Pancreas (tissue), 10 donors: Measurements from ENCODE around the gene YAF2. TPM values are rescaled to one million over a fixed set of nuclear protein-coding genes. Genes with fewer than 3 reads are reported as not detected.

Source experiments
- ATAC-seq, 4 donors: fragments of 200-7000 bp; cut with Tn5 transposase; one replicate each; pipeline versions ENCODE4 v1.8.0 to v1.9.1; 2020; ENCODE audit warnings: mild to moderate bottlenecking in 4 of 4, moderate library complexity in 4 of 4
- DNase-seq, 6 donors: peaks; one replicate each; pipeline ENCODE4 v3.0.0-alpha.2; 2020
- FAIRE-seq: peaks from 2 replicates; lab custom pipeline; 2012; peaks lifted over from hg19 to GRCh38; lab: Jason Lieb, UNC
- H3K27ac ChIP-seq, 4 donors: fragments of 200-600 bp; sonication (generic); 1 replicate in 3 of 4; 2 replicates in 1 of 4; pipeline versions ENCODE4 v1.5.0 to v1.8.0; 2020
- H3K27me3 ChIP-seq, 4 donors: fragments of 200-600 bp; one replicate each; pipeline ENCODE4 v1.8.0; 2021
- H3K36me3 ChIP-seq, 3 donors: fragments of 200-600 bp; sonication (generic) in 1 of 3; one replicate each; pipeline versions ENCODE4 v1.5.0 to v1.8.0; 2020 to 2021
- H3K4me1 ChIP-seq, 3 donors: fragments of 200-600 bp; one replicate each; pipeline ENCODE4 v1.8.0; 2021
- H3K4me3 ChIP-seq, 4 donors: fragments of 200-600 bp; sonication (generic) in 2 of 4; one replicate each; pipeline versions ENCODE4 v1.5.0 to v1.8.0; 2020 to 2021
- H3K9me3 ChIP-seq, 4 donors: fragments of 200-600 bp; one replicate each; pipeline ENCODE4 v1.8.0; 2021
- WGBS, 2 donors: extraction: QIAGEN DNeasy Blood & Tissue Kit; methylation state at CpG; one replicate each; pipeline ENCODE4 v1.1.7; 2013; 5-methylcytosine and 5-hydroxymethylcytosine counted together
- intact Hi-C, 3 donors: fragments of 100-400 bp; cut with DNase I; formaldehyde crosslinking; loops; one replicate each; pipeline versions ENCODE4 v1.11.1 to v1.14.2; 2022
- polyA plus RNA-seq, 2 donors: library from polyadenylated mRNA; stranded (reverse); fragments of 200-250 nt; gene quantifications; one replicate each; pipeline ENCODE4 v1.2.3, GENCODE V29; 2013
- total RNA-seq, 6 donors: library from RNA; stranded (reverse); fragmentation: NEBNext Ultra II Directional in 4 of 6; extraction: Animal tissue kit (Norgen Biotek cat#: 25700) in 4 of 6; gene quantifications; one replicate each; pipeline versions ENCODE4 v1.2.1 to v1.2.4, GENCODE V29; 2021 to 2023
- TF ChIP-seq, protein P1 (sequence below), 4 donors: fragments of 200-600 bp; sonication (generic) in 3 of 4; IDR thresholded peaks; one replicate each; pipeline versions ENCODE4 v1.5.0 to v1.8.0; 2021; ENCODE audit warnings: antibody characterized with exemption in 4 of 4
- donor health status: healthy with polysubstance abuse.
- donor health status: DM: no; HTN: no; CAD: no; lungs with moderate emphysema.
- donor health status: DM: no; HTN: no; CAD: no.
- donor health status: control.
- donor health status: control.
- donor health status: Bipolar disorder and iron deficiency.
- donor health status: DM: yes; HTN: yes; CAD: no.
- donor health status: DM: no; HTN: no; CAD: no.
- donor health status: DM: no; HTN: no; CAD: no.
- donor health status: DM: yes; HTN: yes; CAD: no.

YAF2 gene
- total and polyA plus RNA-seq, 8 donors, result 7.1 to 14.7 (median 11.7) TPM

DNA sequence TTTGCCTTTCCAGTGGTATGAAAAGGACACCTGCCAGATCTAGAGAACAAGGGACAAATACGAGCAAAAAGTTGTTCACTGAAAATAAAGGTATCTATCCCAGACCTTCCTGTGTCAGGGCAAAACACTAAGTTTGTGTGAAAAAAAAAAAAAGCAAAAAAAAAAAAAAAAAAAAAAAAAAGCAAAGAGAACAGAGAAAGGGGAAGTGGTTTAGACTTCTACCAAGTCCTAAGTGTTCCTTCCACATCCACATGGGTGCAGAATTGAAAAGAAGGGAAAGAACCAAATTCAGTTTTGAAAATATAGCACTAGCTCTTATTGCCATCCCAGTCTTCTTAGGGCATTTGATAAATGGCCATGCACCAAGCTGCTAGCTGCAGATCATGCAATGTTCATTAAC, 46.1 kb upstream of the YAF2 start:
- no peak overlapping the region for H3K4me3 ChIP-seq
- no peak for DNase-seq
- no peak overlapping the region for H3K27ac ChIP-seq
- TF ChIP-seq, protein P1, sequence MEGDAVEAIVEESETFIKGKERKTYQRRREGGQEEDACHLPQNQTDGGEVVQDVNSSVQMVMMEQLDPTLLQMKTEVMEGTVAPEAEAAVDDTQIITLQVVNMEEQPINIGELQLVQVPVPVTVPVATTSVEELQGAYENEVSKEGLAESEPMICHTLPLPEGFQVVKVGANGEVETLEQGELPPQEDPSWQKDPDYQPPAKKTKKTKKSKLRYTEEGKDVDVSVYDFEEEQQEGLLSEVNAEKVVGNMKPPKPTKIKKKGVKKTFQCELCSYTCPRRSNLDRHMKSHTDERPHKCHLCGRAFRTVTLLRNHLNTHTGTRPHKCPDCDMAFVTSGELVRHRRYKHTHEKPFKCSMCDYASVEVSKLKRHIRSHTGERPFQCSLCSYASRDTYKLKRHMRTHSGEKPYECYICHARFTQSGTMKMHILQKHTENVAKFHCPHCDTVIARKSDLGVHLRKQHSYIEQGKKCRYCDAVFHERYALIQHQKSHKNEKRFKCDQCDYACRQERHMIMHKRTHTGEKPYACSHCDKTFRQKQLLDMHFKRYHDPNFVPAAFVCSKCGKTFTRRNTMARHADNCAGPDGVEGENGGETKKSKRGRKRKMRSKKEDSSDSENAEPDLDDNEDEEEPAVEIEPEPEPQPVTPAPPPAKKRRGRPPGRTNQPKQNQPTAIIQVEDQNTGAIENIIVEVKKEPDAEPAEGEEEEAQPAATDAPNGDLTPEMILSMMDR (IDR thresholded peaks at IDR 0.05), result no peak
- H3K4me1 ChIP-seq, result no peaks in the 10 kb centered on the region
- intact Hi-C loops, result no loop called here
- no peaks in the 10 kb centered on the region for H3K36me3 ChIP-seq
- peaks cover 0 to 4% (median 0%) of the 10 kb centered on the region in 4 donors for H3K27me3 ChIP-seq
- no peaks in the 10 kb centered on the region for H3K9me3 ChIP-seq
- FAIRE-seq, result no peak
- WGBS, 2 donors, result 81 to 89% methylated on average over 1 of the region's 1 CpG
- no peak for ATAC-seq

DNA sequence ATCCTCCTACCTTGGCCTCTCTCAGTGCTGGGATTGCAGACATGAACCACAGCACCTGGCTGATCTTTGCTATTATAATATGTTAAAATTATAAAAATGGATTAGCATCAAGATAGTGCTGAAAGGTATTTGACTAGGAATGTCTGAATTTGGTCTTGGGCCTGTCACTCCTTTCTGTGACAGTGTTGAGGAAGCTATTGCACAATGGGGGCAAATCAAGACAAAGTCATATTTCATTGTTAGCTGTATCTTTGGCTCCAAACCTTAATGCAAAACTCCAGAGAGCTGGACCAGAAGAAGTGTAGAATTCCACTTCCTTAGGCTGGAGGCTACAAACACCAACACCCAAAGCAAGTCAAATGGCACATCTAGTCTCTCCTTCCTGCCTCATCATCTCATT, 45.7 kb upstream of the YAF2 start:
- FAIRE-seq (no peak), DNase-seq (no peak), ATAC-seq (no peak)
- no peaks in the 10 kb centered on the region for H3K36me3 ChIP-seq
- H3K27me3 ChIP-seq, result peaks cover 0 to 4% (median 0%) of the 10 kb centered on the region in 4 donors
- no peak overlapping the region for H3K4me3 ChIP-seq
- no peak overlapping the region for H3K27ac ChIP-seq
- H3K4me1 ChIP-seq, result no peaks in the 10 kb centered on the region
- no peaks in the 10 kb centered on the region for H3K9me3 ChIP-seq
- intact Hi-C loops, result no loop called here
- TF ChIP-seq, protein P1 (IDR thresholded peaks at IDR 0.05), result no peak

DNA sequence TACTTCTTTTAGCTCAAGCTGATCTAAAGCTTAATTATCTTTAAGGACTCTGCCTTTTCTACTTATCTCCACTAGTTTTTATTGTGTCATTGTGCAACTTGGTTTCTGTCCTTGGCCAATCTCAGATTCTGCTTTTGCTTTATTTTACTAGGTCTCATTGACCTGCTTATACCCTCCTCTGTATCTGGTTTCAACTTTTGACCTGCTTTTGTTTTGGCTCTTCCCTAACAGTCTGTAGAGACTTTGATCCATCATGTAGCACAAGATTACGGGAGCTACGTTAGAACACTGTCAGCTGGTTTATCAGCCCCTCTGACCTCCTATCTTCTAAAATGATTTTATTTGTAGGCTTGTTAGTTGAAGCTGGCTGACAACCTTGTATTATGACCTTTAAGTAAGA, 44.2 kb upstream of the YAF2 start:
- no peak overlapping the region for H3K4me3 ChIP-seq
- H3K9me3 ChIP-seq, result no peaks in the 10 kb centered on the region
- no peak for FAIRE-seq
- no peak for ATAC-seq
- TF ChIP-seq, protein P1 (IDR thresholded peaks at IDR 0.05), result no peak
- intact Hi-C loops, result no loop called here
- no peaks in the 10 kb centered on the region for H3K36me3 ChIP-seq
- no peaks in the 10 kb centered on the region for H3K4me1 ChIP-seq
- no peak for DNase-seq
- H3K27me3 ChIP-seq, result peaks cover 0 to 4% (median 0%) of the 10 kb centered on the region in 4 donors
- WGBS, 2 donors, result 48 to 60% methylated on average over 2 of the region's 2 CpGs
- no peak overlapping the region for H3K27ac ChIP-seq

DNA sequence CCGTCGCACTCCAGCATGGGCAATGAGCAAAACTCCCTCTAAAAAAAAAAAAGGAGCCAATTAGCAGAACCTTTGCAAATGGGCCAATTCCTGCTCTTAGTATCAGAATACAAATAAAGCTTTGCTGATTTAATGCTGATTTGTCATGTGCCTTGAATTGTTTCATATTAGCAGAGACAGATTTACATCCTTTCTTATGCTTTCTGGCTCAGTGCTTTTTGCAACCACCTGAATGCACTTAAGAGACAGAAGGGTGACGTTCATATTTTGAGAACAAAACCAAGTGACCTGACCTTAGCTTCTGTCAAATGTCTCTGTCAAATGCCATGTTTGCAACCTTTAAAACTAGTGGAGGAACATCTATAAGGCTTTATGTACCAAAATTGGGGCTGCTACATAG, 43.8 kb upstream of the YAF2 start:
- ATAC-seq (no peak), FAIRE-seq (no peak), DNase-seq (no peak)
- no peak overlapping the region for H3K27ac ChIP-seq
- TF ChIP-seq, protein P1 (IDR thresholded peaks at IDR 0.05), result no peak
- H3K4me1 ChIP-seq, result no peaks in the 10 kb centered on the region
- H3K4me3 ChIP-seq, result no peak overlapping the region
- H3K9me3 ChIP-seq, result no peaks in the 10 kb centered on the region
- WGBS, 2 donors, result 77 to 80% methylated on average over 3 of the region's 3 CpGs
- peaks cover 0 to 4% (median 0%) of the 10 kb centered on the region in 4 donors for H3K27me3 ChIP-seq
- intact Hi-C loops, result no loop called here
- H3K36me3 ChIP-seq, result no peaks in the 10 kb centered on the region

DNA sequence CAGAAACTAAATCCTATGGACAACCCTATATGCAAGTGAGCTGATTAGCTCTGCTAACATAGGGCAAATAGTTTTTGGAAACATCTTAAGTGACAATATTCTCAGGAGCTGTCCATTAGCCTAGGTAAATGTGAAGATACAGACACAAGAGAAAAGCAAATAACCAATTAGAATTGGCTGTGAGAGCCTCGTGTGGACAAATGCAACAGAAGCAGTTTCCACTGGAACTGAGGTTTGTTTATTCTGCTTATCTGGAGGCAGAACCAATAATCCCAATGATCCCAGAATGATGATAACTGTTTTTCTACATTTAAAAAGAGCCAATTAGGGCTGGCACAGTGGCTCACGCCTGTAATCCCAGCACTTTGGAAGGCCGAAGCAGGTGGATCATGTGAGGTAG, 43.2 kb upstream of the YAF2 start:
- H3K9me3 ChIP-seq, result no peaks in the 10 kb centered on the region
- peaks cover 0 to 4% (median 0%) of the 10 kb centered on the region in 4 donors for H3K27me3 ChIP-seq
- DNase-seq, result no peak
- FAIRE-seq, result no peak
- intact Hi-C loops, result no loop called here
- H3K4me1 ChIP-seq, result no peaks in the 10 kb centered on the region
- TF ChIP-seq, protein P1 (IDR thresholded peaks at IDR 0.05), result no peak
- 14 to 23% methylated on average over 3 of the region's 3 CpGs for WGBS, 2 donors
- no peak overlapping the region for H3K4me3 ChIP-seq
- no peaks in the 10 kb centered on the region for H3K36me3 ChIP-seq
- peak in 2 of 4 donors; percentile 60 for ATAC-seq
- H3K27ac ChIP-seq, result no peak overlapping the region
